GM12878 (cell line): ENCODE results near the gene OR52E1. TPM values are rescaled to one million over a fixed set of nuclear protein-coding genes. Genes with fewer than 3 reads are reported as not detected.

Experiments used
- ATAC-seq: fragments of 200-7000 bp; cut with Tn5 transposase; 3 replicates; pipeline ENCODE4 v1.9.1; 2020; ENCODE audit warnings: mild to moderate bottlenecking, moderate library complexity
- BruUV-seq: library from RNA; stranded (reverse); fragments of 400-500 nt; replicated peaks from 2 replicates; lab custom pipeline; 2021; lab: Mats Ljungman, UMichigan
- CTCF ChIA-PET: fragments of 300-600 bp; sonication (Branson Sonifier 250); formaldehyde crosslinking; extraction: SDS; loops from one replicate; lab custom pipeline; 2021; ENCODE audit warnings: inconsistent platforms; lab: Yijun Ruan, JAX
- POLR2A ChIA-PET: fragments of 350-600 bp; formaldehyde crosslinking; extraction: SDS; loops from one replicate; lab custom pipeline; 2021; ENCODE audit warnings: inconsistent platforms; lab: Charles Lee
- RAD21 ChIA-PET: fragments of 300-600 bp; sonication (Branson Sonifier 250); formaldehyde crosslinking; loops from one replicate; lab custom pipeline; 2023; ENCODE audit warnings: antibody characterized with exemption; ENCODE audit not compliant: unreplicated experiment; lab: Charles Lee
- SMC1A ChIA-PET: fragments of 300-600 bp; sonication (Branson Sonifier 250); formaldehyde crosslinking; loops from one replicate; lab custom pipeline; 2023; ENCODE audit not compliant: unreplicated experiment, uncharacterized antibody; lab: Charles Lee
- DNase-seq: peaks from one replicate; pipeline ENCODE4 v3.0.0-alpha.2; 2011; ENCODE audit warnings: low read depth, low spot score
- FAIRE-seq: peaks from 3 replicates; lab custom pipeline; 2011; peaks lifted over from hg19 to GRCh38; lab: Jason Lieb, UNC
- H2AFZ ChIP-seq: 2 replicates; pipeline ENCODE4 v1.6.0; 2011; ENCODE audit warnings: low read depth, low read length, control low read depth; ENCODE audit not compliant: control insufficient read depth
- H3K27ac ChIP-seq: 2 replicates; pipeline ENCODE4 v1.5.1; 2011; ENCODE audit warnings: control low read depth; ENCODE audit not compliant: control insufficient read depth, insufficient read depth
- H3K27me3 ChIP-seq, 2 experiments: replicated peaks in 1 of 2; 2 replicates each; pipeline versions ENCODE4 v1.6.0 to v1.6.1; 2011; ENCODE audit warnings: low read length in 1 of 2; ENCODE audit not compliant: control insufficient read depth in 2 of 2, insufficient read depth in 2 of 2
- H3K36me3 ChIP-seq, 2 experiments: 2 replicates each; pipeline ENCODE4 v1.5.1; 2011; ENCODE audit warnings: low read length in 1 of 2; ENCODE audit not compliant: control insufficient read depth in 2 of 2, insufficient read depth in 2 of 2
- H3K4me1 ChIP-seq: 2 replicates; pipeline ENCODE4 v1.6.1; 2011; ENCODE audit warnings: mild to moderate bottlenecking, low read length, moderate library complexity, mixed read lengths; ENCODE audit not compliant: control insufficient read depth, insufficient read depth
- H3K4me2 ChIP-seq: 2 replicates; pipeline ENCODE4 v1.6.0; 2011; ENCODE audit warnings: control low read depth; ENCODE audit not compliant: control insufficient read depth, insufficient read depth
- H3K4me3 ChIP-seq: fragments of 200-600 bp; sonication (generic); 2 replicates; pipeline ENCODE4 v1.5.1; 2016
- H3K79me2 ChIP-seq: 2 replicates; pipeline ENCODE4 v1.6.0; 2011; ENCODE audit warnings: low read length; ENCODE audit not compliant: control insufficient read depth, insufficient read depth
- H3K9ac ChIP-seq: 2 replicates; pipeline ENCODE4 v1.8.0; 2011; ENCODE audit warnings: low read length, control low read depth, mixed read lengths; ENCODE audit not compliant: control insufficient read depth, insufficient read depth
- H3K9me3 ChIP-seq: replicated peaks from 3 replicates; pipeline ENCODE4 v1.5.1; 2011; ENCODE audit warnings: mild to moderate bottlenecking, low read length; ENCODE audit not compliant: control insufficient read depth, insufficient read depth
- H4K20me1 ChIP-seq: 2 replicates; pipeline ENCODE4 v1.6.0; 2011; ENCODE audit not compliant: control insufficient read depth, insufficient read depth
- CBX3 ChIP-seq: fragments of 200-600 bp; sonication (generic); IDR thresholded peaks from 2 replicates; pipeline ENCODE4 v1.6.1; 2016; ENCODE audit warnings: low read depth, borderline replicate concordance
- CHD2 ChIP-seq: IDR thresholded peaks from 2 replicates; pipeline ENCODE4 v1.6.1; 2011; ENCODE audit warnings: low read depth, low read length, improper control_type of control experiment, borderline replicate concordance
- LARP7 ChIP-seq: fragments of 450-650 bp; IDR thresholded peaks from 2 replicates; pipeline ENCODE4 v1.6.1; 2017; ENCODE audit warnings: mild to moderate bottlenecking
- YBX1 ChIP-seq: fragments of 450-650 bp; IDR thresholded peaks from 2 replicates; pipeline ENCODE4 v1.6.1; 2016; ENCODE audit warnings: antibody characterized with exemption
- WGBS: methylation state at CpG from one replicate; pipeline ENCODE4 v1.1.6; 2016; ENCODE audit warnings: low lambda C conversion rate; ENCODE audit not compliant: insufficient replicate concordance, insufficient coverage; ENCODE audit errors: missing lambda C conversion rate; 5-methylcytosine and 5-hydroxymethylcytosine counted together
- in situ Hi-C: fragments of 300-500 bp; cut with MboI; formaldehyde crosslinking; loops from 9 replicates; pipeline ENCODE4 v1.14.3; 2018; ENCODE audit warnings: mixed read lengths
- intact Hi-C: fragments of 100-400 bp; cut with micrococcal nuclease; formaldehyde crosslinking; loops from one replicate; pipeline ENCODE4 v1.14.2; 2022; ENCODE audit not compliant: unreplicated experiment
- polyA plus RNA-seq, 11 experiments: library from polyadenylated mRNA; depleted of rRNA in 4 of 11; unstranded in 6 of 11; stranded (reverse) in 5 of 11; fragments of >200 nt; fragmentation: Nextera tagmentation in 4 of 11; fragmentation: Illumina TruSeq in 1 of 11; extraction: Ambion mirVana in 4 of 11; extraction: Trizol in 1 of 11; gene quantifications; 1 replicate in 1 of 11; 2 replicates in 10 of 11; pipeline versions ENCODE4 v1.2.1 to v1.2.3, GENCODE V29; 2011 to 2016; ENCODE audit warnings: inconsistent platforms in 2 of 11, missing spikeins in 2 of 11, low read depth in 1 of 11
- total RNA-seq, 4 experiments: library from RNA; depleted of rRNA in 3 of 4; stranded (reverse); fragments of >200 nt in 3 of 4; fragmentation: Illumina TruSeq in 1 of 4; extraction: Trizol in 1 of 4; gene quantifications; 2 replicates each; pipeline versions ENCODE4 v1.2.1 to v1.2.3, GENCODE V29; 2013 to 2021
- TF ChIP-seq, protein P1 (sequence below): fragments of 450-650 bp; IDR thresholded peaks from 2 replicates; pipeline ENCODE4 v1.6.1; 2017; ENCODE audit warnings: antibody characterized with exemption, mild to moderate bottlenecking, moderate library complexity

Gene OR52E1
- total and polyA plus RNA-seq, 10 of the 15 experiments (the other 5 are each of a cell fraction or from before 2014, with no cell fraction given) = not detected

DNA sequence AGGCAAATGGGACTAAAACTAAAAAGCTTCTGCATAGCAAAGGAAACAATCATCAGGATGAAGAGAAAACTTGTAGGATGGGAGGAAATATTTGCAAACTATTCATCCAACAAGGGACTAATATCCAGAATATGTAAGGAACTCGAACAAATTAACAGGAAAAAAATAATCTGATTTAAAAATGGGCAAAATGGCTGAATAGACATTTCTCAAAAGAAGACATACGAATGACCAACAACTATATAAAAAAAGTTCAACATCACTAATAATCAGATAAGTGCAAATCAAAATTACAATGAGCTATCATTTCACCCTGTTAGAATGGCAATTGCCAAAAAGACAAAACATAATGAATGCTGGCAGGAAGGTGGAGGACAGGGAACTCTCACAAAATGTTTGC lies 12.0 kb downstream of the OR52E1 start:
- FAIRE-seq (no peak), DNase-seq (no peak), ATAC-seq (no peak)
- H4K20me1 ChIP-seq = no peaks in the 10 kb centered on the region
- no peaks in the 10 kb centered on the region for H3K79me2 ChIP-seq
- no peaks in the 10 kb centered on the region for H3K4me1 ChIP-seq
- no peak overlapping the region for H2AFZ ChIP-seq
- H3K9ac ChIP-seq = no peak overlapping the region
- H3K27me3 ChIP-seq = no peaks in the 10 kb centered on the region
- no peak overlapping the region for H3K4me2 ChIP-seq
- no TSS peak for BruUV-seq
- 0% methylated on average over 2 of the region's 2 CpGs for WGBS
- no peaks in the 10 kb centered on the region for H3K36me3 ChIP-seq
- ChIA-PET RAD21 (no interaction called here), SMC1A (no interaction called here)
- H3K4me3 ChIP-seq = no peak overlapping the region
- in situ Hi-C loops = no loop called here
- TF ChIP-seq CHD2 (no peak), LARP7 (no peak)
- TF ChIP-seq, all 136 proteins: peak for 0
- Histone ChIP-seq H3K27ac (no peak overlapping the region), H3K9me3 (no peaks in the 10 kb centered on the region)
- ChIA-PET POLR2A (no interaction called here), CTCF (no interaction called here)
- intact Hi-C loops = no loop called here

- H3K9me3 ChIP-seq = no peaks in the 10 kb centered on the region
- H4K20me1 ChIP-seq = no peaks in the 10 kb centered on the region
- BruUV-seq = no TSS peak
- H3K9ac ChIP-seq = no peak overlapping the region
- ChIA-PET POLR2A (no interaction called here), CTCF (no interaction called here), SMC1A (no interaction called here), RAD21 (no interaction called here)
- in situ Hi-C loops = no loop called here
- H3K4me1 ChIP-seq = no peaks in the 10 kb centered on the region
- FAIRE-seq (no peak), ATAC-seq (no peak), DNase-seq (no peak)
- H3K36me3 ChIP-seq = no peaks in the 10 kb centered on the region
- H3K27ac ChIP-seq = no peak overlapping the region
- TF ChIP-seq, protein P1, sequence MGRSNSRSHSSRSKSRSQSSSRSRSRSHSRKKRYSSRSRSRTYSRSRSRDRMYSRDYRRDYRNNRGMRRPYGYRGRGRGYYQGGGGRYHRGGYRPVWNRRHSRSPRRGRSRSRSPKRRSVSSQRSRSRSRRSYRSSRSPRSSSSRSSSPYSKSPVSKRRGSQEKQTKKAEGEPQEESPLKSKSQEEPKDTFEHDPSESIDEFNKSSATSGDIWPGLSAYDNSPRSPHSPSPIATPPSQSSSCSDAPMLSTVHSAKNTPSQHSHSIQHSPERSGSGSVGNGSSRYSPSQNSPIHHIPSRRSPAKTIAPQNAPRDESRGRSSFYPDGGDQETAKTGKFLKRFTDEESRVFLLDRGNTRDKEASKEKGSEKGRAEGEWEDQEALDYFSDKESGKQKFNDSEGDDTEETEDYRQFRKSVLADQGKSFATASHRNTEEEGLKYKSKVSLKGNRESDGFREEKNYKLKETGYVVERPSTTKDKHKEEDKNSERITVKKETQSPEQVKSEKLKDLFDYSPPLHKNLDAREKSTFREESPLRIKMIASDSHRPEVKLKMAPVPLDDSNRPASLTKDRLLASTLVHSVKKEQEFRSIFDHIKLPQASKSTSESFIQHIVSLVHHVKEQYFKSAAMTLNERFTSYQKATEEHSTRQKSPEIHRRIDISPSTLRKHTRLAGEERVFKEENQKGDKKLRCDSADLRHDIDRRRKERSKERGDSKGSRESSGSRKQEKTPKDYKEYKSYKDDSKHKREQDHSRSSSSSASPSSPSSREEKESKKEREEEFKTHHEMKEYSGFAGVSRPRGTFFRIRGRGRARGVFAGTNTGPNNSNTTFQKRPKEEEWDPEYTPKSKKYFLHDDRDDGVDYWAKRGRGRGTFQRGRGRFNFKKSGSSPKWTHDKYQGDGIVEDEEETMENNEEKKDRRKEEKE = no peak
- TF ChIP-seq CBX3 = no peak
- no peak for TF ChIP-seq YBX1
- intact Hi-C loops = no loop called here
- H3K4me2 ChIP-seq = no peak overlapping the region
- no peak overlapping the region for H2AFZ ChIP-seq
- no peak overlapping the region for H3K4me3 ChIP-seq
- H3K27me3 ChIP-seq = no peaks in the 10 kb centered on the region
- H3K79me2 ChIP-seq = no peaks in the 10 kb centered on the region
Measured at GRCh38 chr11:5083602-5084001, 14.2 kb downstream of the OR52E1 start.
